ENCODE data around the gene GRIK2. TPM values are rescaled to one million over a fixed set of nuclear protein-coding genes. Genes with fewer than 3 reads are reported as not detected.

The GRIK2 gene
- total RNA-seq, 1 experiment from 2014 or later: 6.6 TPM

DNA sequence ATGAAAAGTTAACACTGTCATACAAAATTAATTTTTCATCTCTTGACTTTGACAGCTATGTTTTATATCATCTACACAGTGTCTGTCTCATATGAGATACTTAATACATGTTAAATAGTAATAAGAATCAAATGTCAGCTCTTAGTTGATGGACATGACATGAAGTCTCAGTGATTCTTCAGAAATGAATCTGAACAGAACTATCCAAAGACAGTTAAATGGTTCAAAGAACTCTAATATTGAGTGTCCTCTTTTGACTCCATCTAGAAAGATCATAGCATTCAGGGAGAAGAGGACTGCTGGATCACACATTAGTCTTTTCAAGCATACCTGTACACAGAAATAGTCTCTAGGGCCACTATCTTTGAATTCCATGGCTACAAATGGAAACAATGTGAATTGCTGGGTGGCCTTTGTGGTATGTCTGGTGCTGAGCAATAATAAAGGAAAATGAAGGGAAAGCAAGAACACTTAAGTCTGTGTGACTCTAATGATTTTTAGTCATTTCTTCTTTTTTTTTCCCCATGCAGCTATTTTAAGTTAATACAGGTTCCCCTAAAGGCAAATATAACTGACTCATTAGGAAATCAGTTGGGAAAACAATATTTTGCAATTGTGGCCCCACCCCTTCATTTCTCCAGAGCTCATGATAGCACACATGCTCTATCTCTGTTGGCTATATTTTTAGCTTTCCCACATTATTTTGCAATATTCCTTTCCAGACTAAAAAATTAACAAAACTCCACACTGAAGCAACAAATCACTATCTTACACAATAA lies 367.5 kb downstream of the GRIK2 start:
- ATAC-seq: no peak

DNA sequence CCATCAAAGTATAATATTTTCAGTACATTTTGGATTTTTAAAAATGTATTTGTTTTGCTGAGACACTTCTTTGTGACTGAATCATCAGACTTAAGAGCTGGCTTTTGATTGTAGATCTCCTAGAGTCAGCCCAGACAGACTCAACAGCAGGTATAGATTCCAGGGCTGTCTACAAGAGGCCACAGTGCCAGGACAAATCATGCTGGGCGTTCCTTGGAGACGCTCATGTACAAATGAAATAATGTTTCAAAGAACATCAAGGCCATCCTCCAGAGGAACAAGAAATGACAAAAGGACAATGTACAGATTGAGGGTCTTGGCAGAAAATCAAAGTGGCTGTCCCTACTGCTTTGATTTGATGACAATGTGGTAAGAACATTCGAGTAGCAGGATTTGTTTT lies 369.3 kb downstream of the GRIK2 start:
- DNase-seq (ENCODE audit: low read depth, low spot score) (no peak), ATAC-seq (no peak)
- TF ChIP-seq, protein P1, sequence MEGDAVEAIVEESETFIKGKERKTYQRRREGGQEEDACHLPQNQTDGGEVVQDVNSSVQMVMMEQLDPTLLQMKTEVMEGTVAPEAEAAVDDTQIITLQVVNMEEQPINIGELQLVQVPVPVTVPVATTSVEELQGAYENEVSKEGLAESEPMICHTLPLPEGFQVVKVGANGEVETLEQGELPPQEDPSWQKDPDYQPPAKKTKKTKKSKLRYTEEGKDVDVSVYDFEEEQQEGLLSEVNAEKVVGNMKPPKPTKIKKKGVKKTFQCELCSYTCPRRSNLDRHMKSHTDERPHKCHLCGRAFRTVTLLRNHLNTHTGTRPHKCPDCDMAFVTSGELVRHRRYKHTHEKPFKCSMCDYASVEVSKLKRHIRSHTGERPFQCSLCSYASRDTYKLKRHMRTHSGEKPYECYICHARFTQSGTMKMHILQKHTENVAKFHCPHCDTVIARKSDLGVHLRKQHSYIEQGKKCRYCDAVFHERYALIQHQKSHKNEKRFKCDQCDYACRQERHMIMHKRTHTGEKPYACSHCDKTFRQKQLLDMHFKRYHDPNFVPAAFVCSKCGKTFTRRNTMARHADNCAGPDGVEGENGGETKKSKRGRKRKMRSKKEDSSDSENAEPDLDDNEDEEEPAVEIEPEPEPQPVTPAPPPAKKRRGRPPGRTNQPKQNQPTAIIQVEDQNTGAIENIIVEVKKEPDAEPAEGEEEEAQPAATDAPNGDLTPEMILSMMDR (IDR thresholded peaks at IDR 0.05): no peak
- TF ChIP-seq TCF7L2 (IDR thresholded peaks at IDR 0.05; ENCODE audit: low read depth, low read length): no peak
- TF ChIP-seq SIN3A (IDR thresholded peaks at IDR 0.05; ENCODE audit: borderline replicate concordance, insufficient read depth, low read depth, low read length): no peak
- no peak for TF ChIP-seq POLR2AphosphoS5 (IDR thresholded peaks at IDR 0.05; ENCODE audit: low read depth, low read length)
- TF ChIP-seq, protein P2, sequence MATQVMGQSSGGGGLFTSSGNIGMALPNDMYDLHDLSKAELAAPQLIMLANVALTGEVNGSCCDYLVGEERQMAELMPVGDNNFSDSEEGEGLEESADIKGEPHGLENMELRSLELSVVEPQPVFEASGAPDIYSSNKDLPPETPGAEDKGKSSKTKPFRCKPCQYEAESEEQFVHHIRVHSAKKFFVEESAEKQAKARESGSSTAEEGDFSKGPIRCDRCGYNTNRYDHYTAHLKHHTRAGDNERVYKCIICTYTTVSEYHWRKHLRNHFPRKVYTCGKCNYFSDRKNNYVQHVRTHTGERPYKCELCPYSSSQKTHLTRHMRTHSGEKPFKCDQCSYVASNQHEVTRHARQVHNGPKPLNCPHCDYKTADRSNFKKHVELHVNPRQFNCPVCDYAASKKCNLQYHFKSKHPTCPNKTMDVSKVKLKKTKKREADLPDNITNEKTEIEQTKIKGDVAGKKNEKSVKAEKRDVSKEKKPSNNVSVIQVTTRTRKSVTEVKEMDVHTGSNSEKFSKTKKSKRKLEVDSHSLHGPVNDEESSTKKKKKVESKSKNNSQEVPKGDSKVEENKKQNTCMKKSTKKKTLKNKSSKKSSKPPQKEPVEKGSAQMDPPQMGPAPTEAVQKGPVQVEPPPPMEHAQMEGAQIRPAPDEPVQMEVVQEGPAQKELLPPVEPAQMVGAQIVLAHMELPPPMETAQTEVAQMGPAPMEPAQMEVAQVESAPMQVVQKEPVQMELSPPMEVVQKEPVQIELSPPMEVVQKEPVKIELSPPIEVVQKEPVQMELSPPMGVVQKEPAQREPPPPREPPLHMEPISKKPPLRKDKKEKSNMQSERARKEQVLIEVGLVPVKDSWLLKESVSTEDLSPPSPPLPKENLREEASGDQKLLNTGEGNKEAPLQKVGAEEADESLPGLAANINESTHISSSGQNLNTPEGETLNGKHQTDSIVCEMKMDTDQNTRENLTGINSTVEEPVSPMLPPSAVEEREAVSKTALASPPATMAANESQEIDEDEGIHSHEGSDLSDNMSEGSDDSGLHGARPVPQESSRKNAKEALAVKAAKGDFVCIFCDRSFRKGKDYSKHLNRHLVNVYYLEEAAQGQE (IDR thresholded peaks at IDR 0.05; ENCODE audit: insufficient read depth in 1 of 2, low read depth in 2 of 2, low read length in 1 of 2): no peak
- ChIA-PET CTCF (no interaction called here), POLR2A (no interaction called here)
- in situ Hi-C loops (cut with HindIII; ENCODE audit: low pct_unique_long_range_greater_than_20kb, low sequenced_read_pairs): no loop called here
- Histone ChIP-seq H3K9me3 (ENCODE audit: control insufficient read depth, insufficient read depth, low read depth, low read length) (no peaks in the 10 kb centered on the region), H3K4me3 (ENCODE audit: low read depth in 2 of 2, low read length in 2 of 2) (no peak overlapping the region), H3K27ac (ENCODE audit: low read length) (no peak overlapping the region), H3K36me3 (ENCODE audit: control insufficient read depth, insufficient read depth, low read length) (no peaks in the 10 kb centered on the region), H3K4me1 (ENCODE audit: control insufficient read depth, insufficient read depth, low read length) (no peaks in the 10 kb centered on the region), H3K27me3 (ENCODE audit: control insufficient read depth, insufficient read depth, low read length) (no peaks in the 10 kb centered on the region)
- no TSS peak for BruUV-seq (replicated peaks)
- intact Hi-C loops (cut with micrococcal nuclease; ENCODE audit: unreplicated experiment): no loop called here

More for the DNA sequence above, 367.5 kb downstream of the GRIK2 start:
- Histone ChIP-seq H3K36me3 (ENCODE audit: control insufficient read depth, insufficient read depth, low read length) (no peaks in the 10 kb centered on the region), H3K9me3 (ENCODE audit: control insufficient read depth, insufficient read depth, low read depth, low read length) (no peaks in the 10 kb centered on the region), H3K27ac (ENCODE audit: low read length) (no peak overlapping the region), H3K27me3 (ENCODE audit: control insufficient read depth, insufficient read depth, low read length) (no peaks in the 10 kb centered on the region), H3K4me1 (ENCODE audit: control insufficient read depth, insufficient read depth, low read length) (no peaks in the 10 kb centered on the region), H3K4me3 (ENCODE audit: low read depth in 2 of 2, low read length in 2 of 2) (no peak overlapping the region)
- TF ChIP-seq, protein P2 (IDR thresholded peaks at IDR 0.05; ENCODE audit: insufficient read depth in 1 of 2, low read depth in 2 of 2, low read length in 1 of 2): no peak
- TF ChIP-seq SIN3A (IDR thresholded peaks at IDR 0.05; ENCODE audit: borderline replicate concordance, insufficient read depth, low read depth, low read length): no peak
- TF ChIP-seq, protein P1 (IDR thresholded peaks at IDR 0.05): no peak
- TF ChIP-seq POLR2AphosphoS5 (IDR thresholded peaks at IDR 0.05; ENCODE audit: low read depth, low read length): no peak
- TF ChIP-seq TCF7L2 (IDR thresholded peaks at IDR 0.05; ENCODE audit: low read depth, low read length): no peak
- no peak for DNase-seq (ENCODE audit: low read depth, low spot score)
- CTCF ChIA-PET: interaction anchor here (1.0 kb wide), 1 partner anchor 13 kb away, joined by 3 read pairs; no protein-coding TSS in a partner anchor
- no TSS peak for BruUV-seq (replicated peaks)
- in situ Hi-C loops (cut with HindIII; ENCODE audit: low pct_unique_long_range_greater_than_20kb, low sequenced_read_pairs) (no loop called here), intact Hi-C loops (cut with micrococcal nuclease; ENCODE audit: unreplicated experiment) (no loop called here)
- POLR2A ChIA-PET: interaction anchor here (0.6 kb wide), 1 partner anchor 962 kb away, joined by 3 read pairs; no protein-coding TSS in a partner anchor
